HuH-7 (cell line): Measurements from ENCODE around the gene PSEN1.
A peak's percentile ranks its signal among the peaks of the same experiment; 100 is the strongest.

Experiments used
- DNase-seq: peaks from one replicate; pipeline ENCODE4 v3.0.0; 2011; ENCODE audit warnings: low spot score

Gene PSEN1

DNA sequence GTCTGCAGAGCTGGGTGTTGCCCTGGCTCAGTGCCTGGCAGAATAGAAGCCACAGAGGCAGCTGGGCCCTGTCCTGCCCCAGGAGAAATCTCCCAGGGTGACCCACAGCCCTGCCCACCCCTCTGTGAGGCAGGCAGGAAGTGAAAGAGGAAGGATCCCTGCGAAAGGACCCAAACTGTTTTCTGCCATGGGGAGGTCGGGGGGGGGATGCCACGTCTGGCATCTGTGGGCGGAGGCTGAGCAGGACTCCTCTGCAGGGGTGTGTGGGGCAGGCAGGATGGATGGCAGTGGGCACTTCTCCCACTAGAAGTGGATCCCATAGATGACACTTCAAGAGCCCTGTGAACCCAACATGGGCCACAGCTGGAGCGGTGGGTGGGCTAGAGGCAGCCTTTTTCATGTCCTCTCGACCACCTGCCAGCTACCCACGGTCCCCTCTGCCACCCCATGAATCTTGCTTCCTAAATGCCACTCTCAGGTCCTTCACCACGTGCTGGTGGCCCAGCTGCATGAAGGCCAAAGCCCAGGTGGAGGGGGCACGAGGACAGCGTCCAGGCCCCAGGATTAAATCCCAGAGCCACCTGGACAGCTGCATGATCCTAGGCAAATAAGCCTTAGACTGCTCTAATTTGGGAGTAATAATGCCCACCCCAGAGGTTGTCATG lies 104.6 kb downstream of the PSEN1 start:
- no peak for DNase-seq

DNA sequence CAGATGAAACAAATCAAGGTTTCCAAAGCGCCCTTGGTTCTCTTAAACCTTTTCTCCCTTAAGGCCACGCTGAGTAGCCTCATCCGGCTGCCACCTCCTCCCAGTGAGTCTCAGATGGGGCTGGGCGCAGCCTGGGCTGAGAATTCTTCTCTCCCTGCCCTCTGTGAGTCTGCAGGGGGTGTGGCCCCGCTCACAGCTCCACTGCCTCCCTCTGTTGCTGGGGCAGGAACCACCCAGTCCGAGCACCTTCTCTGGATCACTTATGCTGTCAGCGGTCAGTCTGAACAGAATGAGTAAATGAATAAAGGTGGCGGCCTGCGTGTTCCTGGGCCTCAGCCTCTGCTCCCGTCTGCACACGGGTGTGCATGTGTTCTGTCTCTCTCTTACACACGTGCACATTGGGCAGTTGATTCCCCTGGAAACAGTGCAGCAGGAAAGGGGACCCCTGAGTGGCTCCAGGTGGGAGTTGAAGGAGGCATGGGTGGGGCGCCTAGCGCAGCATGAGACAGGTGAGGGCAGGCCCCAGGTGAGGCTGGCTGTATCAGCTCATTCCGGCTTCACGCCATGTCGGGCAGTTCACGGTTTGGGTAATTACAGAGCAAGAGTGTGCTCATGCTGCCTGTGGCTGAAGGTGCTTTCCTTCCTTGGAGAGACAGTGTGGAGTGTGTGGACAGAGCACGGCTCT lies 105.3 kb downstream of the PSEN1 start:
- peak; percentile 6 for DNase-seq

DNA sequence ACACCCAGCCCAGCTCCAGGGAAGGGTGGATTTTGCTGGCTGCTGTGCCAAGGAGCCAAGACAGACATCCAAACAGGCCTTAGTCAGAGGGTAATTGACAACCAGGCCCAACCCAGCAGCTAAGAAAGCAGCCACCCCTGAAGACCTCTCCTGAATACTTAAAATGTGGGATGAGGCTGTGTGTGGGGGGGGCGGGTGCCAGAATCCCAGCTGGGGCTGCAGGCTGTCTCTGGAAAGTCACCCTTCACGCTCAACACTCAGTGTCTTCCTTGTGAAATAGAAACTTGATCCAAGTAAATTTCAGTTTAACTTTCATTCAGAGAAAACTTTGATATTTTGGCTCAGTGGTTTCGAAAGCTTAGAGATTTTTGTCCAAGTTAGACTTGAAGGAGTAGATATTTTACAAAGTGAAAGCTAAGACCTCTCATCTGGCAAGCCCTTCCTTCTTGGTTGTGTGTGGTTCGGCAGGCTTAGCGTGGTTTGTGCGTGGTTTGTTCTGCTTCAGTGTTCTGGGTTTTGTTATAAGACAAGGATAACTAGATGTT lies 106.1 kb downstream of the PSEN1 start:
- DNase-seq = peak; percentile 9

DNA sequence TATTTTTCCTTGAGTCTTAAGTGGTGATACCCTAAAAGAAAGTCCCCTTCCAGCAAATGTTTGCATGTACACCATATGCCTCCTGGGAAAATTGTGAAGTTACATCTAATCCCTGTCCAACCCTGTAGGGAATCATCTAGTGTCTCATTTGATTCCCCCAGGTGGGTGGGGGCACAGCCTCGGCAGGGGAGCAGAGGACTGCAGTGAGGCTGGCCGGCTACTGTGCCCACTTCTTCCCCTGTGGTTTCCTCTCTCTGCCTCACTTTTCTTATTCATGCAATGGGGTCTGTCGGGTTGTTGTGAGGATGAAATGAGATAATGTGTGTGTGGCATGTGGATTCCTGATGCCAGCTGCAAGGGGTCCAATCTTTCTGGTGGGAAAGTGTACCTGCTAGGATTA lies 107.0 kb downstream of the PSEN1 start:
- no peak for DNase-seq

DNA sequence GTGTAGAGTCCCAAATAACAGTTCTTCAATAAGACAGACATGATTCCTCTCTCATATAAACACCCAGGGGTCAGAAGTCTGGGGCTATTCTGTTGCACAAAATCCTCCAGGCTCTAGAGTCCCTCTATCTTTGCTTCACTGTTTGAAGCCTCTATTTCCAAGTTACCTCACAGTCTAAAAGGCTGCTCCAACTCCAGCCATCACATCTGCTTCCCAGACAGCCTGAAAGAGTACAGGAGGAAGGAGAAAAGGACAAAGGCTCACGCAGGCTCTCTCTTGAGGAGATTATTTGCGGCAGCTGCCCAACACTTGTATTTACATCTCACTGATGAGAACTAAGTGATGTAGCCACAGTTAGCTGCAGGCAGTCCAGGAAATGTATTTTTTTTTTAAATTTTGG lies 107.4 kb downstream of the PSEN1 start:
- no peak for DNase-seq

DNA sequence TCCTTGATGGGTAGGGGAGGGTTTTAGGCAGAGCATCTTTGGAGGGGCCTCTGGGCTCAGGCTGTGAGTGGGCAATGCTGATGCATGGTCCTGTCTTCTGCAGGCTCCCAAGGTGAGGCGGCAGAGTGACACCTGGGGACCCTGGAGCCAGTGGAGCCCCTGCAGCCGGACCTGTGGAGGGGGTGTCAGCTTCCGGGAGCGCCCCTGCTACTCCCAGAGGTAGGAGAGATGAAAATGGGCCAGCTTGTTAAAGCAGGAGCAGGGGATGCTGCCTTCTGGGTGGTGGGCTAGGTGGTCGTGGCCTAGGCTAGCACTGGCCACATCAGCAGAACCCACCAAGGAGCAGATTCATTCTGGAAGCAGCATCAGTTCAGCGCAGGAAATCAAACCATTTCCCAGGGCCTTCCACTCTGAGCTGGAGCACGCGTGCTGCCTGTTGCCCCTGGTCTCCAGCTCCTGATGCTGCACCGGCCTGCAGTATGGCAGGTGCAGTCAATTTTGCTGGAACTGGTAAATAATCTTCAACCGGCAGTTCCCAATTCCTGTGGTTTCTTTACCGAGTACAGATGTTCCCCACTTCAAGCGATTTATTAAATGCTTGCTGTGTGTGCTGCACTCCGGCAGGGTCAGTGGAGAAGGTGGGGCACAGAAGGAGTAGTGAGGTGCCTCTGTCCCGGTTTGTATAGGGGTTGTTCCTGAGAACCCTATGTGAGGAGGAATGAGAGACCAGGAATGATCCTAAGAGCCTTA lies 108.4 kb downstream of the PSEN1 start:
- DNase-seq = no peak

DNA sequence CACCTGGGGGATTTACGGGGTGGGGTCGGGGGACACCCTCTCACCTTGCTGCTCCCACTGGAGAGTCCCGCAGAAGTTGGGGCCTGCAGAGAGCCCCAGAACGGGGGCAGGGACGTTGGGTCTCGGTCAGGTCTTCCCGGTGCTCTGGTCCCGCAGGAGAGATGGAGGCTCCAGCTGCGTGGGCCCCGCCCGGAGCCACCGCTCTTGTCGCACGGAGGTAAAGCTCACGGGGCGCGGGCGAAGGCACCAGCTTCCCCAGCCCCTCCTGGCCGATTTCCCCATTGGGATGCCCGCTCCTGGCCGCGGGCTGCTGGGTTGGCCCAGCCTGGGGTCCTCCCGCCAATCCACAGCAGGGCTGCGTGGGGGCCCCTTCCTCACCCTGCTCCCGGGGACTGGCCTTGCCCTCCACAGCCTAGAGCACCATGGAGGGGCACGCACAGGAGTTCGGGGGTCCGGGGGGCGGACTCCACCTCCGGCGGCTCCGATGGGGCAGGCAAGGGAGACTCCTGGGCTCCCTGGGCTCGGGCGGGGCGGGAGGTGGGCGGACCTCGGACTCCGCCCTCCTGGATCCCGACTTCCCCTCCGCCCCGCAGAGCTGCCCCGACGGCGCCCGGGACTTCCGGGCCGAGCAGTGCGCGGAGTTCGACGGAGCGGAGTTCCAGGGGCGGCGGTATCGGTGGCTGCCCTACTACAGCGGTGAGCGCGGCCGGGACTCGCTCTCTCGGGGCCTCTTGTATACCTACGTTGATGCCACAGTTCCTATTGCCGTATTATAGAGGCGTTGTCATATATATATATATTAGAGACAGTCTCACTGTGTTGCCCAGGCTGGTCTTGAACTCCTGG lies 109.4 kb downstream of the PSEN1 start:
- no peak for DNase-seq

DNA sequence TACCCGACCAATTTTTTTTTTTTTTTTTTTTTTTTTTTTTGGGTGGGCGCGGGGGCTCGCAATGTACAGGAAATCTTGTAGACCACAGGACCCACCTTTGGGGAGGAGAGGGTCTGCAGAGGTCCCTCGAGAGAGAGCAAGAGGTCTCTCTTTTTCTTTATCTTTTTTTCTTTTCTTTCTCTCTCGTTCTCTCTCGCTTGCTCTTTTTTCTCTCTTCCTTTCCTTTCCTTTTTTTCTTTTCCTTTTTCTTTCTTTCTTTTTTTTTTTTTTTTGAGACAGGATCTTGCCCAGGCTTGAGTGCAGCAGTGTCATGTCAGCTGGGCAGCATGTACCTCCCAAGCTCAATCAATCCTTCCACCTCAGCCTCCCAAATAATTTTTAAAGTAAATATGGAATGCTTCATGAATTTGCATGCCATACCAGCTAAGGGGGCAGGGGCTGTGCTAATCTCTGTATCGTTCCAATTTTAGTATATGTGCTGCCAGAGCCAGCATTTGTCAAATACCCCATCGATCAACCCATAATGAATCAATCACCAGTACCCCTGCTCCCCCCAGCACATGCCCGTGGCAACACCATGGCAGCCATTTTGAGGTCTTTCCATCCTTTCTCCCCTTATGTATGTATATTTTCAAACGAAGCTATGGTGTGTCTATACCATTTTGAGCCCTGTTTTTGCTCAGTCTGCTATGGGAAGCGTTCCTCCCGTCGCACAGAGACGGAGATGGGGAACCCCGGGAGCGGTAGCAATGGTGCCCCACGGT lies 110.3 kb downstream of the PSEN1 start:
- no peak for DNase-seq

DNA sequence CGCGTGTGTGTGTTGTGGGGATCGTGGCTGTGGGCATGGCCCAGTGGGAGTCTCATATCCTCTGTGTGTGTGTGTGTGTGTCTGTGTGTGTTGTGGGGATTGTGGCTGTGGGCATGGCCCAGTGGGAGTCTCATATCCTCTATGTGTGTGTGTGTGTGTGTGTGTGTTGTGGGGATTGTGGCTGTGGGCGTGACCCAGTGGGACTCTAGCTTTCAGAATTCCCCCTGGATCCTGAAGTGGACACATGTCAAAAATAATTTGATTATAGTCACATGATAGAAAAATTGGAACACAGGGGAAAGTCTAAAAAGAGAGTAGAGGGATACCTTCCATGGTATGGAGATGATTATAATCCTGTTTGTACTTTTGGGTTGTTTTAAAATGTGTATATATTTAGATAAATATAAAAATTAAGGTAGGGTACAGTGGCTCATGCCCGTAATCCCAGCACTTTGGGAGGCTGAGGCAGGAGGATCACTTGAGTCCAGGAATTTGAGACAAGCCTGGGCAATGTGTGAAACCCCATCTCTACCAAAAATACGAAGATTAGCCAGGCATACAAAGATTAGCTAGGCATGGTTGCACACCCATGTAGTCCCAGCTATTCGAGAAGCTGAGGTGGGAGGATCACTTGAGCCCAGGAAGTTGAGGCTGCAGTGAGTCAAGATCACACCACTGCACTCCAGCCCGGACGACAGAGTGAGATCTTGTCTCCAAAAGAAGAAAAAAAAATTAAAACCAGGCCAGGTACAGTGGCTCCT lies 112.0 kb downstream of the PSEN1 start:
- no peak for DNase-seq

DNA sequence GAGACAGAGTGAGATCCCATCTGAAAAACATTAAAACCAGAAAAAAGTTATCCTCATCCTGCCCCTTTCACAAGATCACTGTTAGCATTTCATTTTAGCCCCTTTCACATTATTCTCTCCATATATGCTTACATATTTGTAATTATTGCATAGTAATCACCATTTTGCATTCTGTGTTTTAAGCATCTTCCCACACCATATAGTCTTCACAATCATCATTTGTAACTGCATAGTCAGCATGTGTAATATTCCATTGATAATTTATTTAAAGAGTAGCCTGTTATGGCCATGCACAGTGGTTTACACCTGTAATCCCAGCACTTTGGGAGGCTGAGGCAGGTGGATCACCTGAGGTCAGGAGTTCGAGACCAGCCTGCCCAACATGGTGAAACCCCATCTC lies 112.8 kb downstream of the PSEN1 start:
- no peak for DNase-seq

DNA sequence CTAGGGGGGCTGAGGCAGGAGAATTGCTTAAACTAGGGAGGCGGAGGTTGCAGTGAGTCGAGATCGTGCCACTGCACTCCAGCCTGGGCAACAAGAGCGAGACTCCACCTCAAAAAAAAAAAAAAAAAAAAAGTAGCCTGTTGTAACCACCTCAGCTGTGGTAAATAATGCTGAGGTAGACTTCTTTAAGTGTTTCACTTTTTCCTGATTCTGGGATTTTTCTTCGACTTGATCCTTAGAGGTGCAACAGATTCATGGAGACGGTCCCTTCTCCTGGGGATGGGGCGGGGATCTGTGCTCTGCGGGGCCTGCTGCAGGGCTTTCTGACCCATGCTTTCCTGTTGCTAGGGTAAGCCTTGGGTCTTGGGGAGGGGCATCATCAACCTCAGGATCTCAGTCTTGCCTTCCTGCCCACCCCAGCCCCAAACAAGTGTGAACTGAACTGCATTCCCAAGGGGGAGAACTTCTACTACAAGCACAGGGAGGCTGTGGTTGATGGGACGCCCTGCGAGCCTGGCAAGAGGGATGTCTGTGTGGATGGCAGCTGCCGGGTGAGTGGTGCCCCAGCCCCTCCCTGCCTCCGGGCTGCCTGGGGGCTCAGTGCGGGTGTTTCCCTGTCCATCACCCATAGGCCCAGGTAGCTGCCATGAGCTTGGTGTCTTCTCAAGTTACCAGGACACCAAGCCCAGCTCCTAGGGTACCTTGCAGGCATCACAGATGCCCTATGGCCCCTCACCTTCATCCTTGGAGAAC lies 113.4 kb downstream of the PSEN1 start:
- DNase-seq = no peak

DNA sequence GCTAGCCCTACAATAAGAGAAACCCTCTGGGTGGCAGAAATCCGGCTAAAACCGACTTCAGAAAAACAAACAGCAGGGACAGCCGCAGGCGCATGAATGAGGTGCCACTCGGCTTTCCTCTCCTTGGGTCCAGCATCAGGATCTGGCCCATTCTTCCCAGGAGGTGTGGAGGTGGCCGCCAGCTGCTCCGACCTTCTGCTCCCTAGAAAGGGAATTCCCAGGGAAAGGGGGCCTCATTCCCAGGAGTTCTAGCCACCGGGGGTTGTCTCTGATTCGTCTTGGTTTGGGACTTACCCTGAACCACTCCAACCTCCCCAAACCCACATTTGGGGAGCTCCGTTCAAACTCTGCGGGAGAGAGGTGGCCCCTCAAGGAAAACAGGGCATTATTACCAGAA lies 114.0 kb downstream of the PSEN1 start:
- DNase-seq = no peak

DNA sequence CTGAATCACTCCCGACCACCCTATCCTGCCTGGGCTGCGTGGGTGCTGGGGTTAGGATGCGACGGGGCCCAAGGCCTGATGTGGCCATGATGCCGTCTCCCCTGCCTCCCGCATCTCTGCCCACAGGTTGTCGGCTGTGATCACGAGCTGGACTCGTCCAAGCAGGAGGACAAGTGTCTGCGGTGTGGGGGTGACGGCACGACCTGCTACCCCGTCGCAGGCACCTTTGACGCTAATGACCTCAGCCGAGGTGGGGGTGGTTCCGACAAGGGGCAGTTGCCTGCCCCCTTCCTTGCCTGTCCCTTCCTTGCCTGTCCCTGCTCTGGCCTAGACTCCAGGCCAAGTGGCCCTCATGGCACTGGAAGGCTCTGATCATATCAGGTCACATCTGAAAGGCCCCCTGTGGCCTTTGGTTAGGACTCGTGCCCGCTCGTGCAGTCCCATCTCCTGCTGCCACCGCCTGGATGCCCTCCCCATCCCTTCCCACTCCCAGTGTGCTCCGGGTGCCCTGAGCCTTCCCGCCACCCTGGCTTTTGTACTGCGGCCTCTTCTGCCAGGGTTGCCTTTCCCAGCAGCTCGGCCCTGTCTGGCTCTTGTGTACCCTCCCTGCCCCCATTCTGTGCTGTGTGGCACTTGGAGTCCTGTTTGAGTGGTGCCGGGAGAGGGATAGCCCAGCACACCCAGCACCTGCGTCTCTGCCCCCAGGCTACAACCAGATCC lies 114.6 kb downstream of the PSEN1 start:
- DNase-seq = no peak

DNA sequence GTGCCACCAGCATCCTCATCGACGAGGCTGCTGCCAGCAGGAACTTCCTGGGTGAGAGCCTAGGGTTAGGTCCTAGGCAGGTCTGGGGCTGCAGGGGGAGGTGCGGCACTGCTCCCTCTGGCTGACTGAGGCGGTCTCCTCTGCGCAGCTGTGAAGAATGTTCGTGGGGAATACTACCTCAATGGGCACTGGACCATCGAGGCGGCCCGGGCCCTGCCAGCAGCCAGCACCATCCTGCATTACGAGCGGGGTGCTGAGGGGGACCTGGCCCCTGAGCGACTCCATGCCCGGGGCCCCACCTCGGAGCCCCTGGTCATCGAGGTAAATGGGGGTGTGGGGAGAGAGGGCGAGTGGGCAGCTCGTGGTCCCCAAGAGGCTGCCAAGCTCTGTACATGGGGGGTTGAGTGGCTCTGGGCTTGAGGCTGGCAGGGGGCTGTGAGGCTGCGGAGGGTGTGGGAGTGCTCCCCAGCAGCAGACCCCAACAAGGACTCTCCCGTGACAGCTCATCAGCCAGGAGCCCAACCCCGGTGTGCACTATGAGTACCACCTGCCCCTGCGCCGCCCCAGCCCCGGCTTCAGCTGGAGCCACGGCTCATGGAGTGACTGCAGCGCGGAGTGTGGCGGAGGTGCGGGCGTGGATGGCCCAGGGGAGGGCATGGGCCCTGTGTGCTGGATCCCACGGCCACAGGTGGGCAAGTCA lies 115.4 kb downstream of the PSEN1 start:
- no peak for DNase-seq

DNA sequence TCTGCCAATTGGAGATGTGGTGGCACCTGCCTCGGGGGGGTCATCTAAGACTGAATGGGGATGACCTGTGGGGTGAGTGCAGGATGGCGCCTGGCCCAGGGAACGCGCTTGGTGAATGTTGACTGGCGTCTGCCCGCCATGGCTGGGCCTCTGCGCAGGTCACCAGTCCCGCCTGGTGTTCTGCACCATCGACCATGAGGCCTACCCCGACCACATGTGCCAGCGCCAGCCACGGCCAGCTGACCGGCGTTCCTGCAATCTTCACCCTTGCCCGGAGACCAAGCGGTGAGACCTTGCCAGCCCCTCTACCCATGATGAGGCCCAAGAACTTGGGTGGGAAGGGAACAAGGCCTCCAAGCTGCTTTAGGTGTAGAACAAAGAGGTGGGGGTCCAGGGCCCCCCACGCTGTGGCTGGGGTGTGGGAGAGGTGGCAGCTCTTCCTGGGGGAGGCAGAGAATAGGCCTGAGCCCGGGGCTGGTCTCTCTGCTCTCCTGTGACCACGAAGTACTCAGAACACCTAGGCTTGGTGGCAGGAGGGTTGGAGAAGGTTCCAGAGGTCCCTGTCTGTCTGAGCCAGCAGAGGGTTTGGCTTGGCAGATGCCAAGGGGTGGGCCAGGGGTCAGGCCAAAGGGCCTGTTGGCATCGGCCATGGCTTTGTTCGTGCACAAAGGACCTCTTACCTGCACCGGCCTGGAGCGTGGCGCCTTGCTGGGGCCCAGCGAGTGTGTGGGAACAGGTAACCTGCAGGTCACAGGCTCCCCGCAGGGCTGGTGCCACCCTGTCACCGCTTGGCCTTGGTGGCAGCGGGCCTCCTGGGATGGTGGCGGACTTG lies 116.4 kb downstream of the PSEN1 start:
- no peak for DNase-seq

DNA sequence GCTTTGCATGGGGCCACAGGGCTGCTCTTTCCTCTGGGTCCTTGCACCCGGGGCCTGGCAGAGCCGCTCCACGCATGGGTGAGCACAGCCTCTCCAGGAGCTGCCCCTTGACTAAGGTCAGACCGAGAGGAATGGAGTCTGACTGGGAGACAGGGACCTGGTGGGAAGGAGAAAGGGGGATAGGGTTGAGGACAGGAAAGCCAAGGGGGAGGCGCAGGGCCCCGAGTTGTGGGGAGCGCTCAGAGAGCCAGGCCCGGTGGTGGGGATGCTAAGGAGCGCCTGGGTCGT lies 117.0 kb downstream of the PSEN1 start:
- no peak for DNase-seq

DNA sequence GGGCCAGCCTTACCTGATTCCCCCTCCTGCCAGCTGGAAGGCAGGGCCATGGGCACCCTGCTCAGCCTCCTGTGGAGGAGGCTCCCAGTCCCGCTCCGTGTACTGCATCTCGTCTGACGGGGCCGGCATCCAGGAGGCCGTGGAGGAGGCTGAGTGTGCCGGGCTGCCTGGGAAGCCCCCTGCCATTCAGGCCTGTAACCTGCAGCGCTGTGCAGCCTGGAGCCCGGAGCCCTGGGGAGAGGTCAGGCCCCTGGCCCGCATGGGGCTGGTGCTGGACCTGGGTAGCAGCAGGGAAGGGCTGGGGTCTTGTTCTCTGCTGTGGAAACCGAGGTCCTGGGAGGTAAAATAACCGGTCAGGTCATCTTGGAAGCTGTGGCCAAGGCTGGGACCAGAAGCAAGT lies 117.4 kb downstream of the PSEN1 start:
- DNase-seq = no peak
